ENCODE measurements around the gene MATN4. TPM values are rescaled to one million over a fixed set of nuclear protein-coding genes. Genes with fewer than 3 reads are reported as not detected.

MATN4 gene
- total RNA-seq, 1 donor from 2014 or later = 0.75 TPM

GRCh38 chr20:45294659-45295058 is 13.4 kb downstream of the MATN4 start:
- Mint-ChIP-seq H3K9me3 (no peaks in the 10 kb centered on the region), H3K36me3 (no peaks in the 10 kb centered on the region), H3K27me3 (peaks cover 40% of the 10 kb centered on the region), H3K27ac (no peak overlapping the region), H3K4me1 (ENCODE audit: unreplicated experiment) (peaks cover 15% of the 10 kb centered on the region), H3K4me3 (no peak overlapping the region)
- TF ChIP-seq, protein P1, sequence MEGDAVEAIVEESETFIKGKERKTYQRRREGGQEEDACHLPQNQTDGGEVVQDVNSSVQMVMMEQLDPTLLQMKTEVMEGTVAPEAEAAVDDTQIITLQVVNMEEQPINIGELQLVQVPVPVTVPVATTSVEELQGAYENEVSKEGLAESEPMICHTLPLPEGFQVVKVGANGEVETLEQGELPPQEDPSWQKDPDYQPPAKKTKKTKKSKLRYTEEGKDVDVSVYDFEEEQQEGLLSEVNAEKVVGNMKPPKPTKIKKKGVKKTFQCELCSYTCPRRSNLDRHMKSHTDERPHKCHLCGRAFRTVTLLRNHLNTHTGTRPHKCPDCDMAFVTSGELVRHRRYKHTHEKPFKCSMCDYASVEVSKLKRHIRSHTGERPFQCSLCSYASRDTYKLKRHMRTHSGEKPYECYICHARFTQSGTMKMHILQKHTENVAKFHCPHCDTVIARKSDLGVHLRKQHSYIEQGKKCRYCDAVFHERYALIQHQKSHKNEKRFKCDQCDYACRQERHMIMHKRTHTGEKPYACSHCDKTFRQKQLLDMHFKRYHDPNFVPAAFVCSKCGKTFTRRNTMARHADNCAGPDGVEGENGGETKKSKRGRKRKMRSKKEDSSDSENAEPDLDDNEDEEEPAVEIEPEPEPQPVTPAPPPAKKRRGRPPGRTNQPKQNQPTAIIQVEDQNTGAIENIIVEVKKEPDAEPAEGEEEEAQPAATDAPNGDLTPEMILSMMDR (conservative IDR thresholded peaks at IDR 0.05) = no peak
- no peak for DNase-seq (ENCODE audit: extremely low spot score, unreplicated experiment)

- peaks cover 41% of the 10 kb centered on the region for H3K27me3 Mint-ChIP-seq
Measured at GRCh38 chr20:45294003-45294368, 14.1 kb downstream of the MATN4 start.

DNA sequence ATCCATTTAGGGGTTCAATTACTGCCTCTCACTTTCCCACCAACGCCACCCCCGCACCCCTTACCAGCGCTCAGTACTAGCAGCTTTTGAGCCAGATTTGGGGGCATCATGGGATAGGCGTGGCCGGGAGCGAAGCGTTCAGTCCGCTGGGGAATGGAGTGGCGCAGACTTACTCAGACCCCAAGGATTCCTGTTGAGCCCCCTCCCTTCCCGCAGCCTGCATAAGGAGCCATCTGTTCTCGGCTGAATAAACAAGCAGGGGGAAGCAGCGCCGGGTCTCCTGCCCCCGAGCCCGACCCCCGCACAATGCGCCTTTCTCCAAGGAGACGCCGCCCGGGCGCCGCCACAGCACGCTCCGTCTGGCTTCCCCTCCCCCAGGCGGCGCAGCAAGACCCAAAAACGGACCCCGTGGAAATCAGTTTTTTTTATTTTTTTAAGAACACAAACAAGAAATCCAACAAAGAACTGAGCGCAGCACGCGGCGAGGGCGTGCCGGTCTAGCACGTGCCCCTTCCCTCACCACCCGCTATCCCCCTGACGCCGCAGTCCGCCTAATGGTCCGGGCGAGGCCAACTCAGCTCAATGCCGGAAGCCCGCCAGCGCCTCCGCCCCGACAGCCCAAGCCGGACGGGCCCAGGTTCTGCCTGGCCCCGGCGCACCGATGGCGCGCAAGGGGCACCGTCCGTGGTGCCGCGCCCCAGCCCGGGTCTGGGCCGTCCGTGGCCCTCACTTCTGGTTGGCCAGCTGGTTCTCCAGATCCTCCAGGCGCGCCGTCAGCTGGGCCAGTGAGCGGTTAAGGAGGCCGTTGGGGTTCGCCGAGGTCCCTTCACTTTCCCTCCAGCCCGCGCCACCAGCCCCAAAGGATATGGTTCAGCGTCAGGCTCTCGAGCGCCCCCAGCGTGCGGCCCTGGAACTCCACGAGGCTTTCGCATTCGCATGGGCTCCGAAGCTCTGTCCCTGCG is 14.8 kb downstream of the MATN4 start:
- Mint-ChIP-seq H3K27me3 (peaks cover 48% of the 10 kb centered on the region), H3K9me3 (no peaks in the 10 kb centered on the region), H3K36me3 (no peaks in the 10 kb centered on the region), H3K27ac (peak overlapping the region; percentile 51), H3K4me3 (peak overlapping the region; percentile 84), H3K4me1 (ENCODE audit: unreplicated experiment) (peaks cover 15% of the 10 kb centered on the region)
- peak; percentile 91 for DNase-seq (ENCODE audit: extremely low spot score, unreplicated experiment)
- TF ChIP-seq, protein P1 (conservative IDR thresholded peaks at IDR 0.05) = peak; percentile 95

More at GRCh38 chr20:45294003-45294368, 14.1 kb downstream of the MATN4 start:
- DNase-seq (ENCODE audit: extremely low spot score, unreplicated experiment) = no peak
- peaks cover 15% of the 10 kb centered on the region for H3K4me1 Mint-ChIP-seq (ENCODE audit: unreplicated experiment)
- peak overlapping the region; percentile 84 for H3K4me3 Mint-ChIP-seq
- peak overlapping the region; percentile 35 for H3K27ac Mint-ChIP-seq
- H3K9me3 Mint-ChIP-seq = no peaks in the 10 kb centered on the region
- TF ChIP-seq, protein P1 (conservative IDR thresholded peaks at IDR 0.05) = peak; percentile 30
- no peaks in the 10 kb centered on the region for H3K36me3 Mint-ChIP-seq

DNA sequence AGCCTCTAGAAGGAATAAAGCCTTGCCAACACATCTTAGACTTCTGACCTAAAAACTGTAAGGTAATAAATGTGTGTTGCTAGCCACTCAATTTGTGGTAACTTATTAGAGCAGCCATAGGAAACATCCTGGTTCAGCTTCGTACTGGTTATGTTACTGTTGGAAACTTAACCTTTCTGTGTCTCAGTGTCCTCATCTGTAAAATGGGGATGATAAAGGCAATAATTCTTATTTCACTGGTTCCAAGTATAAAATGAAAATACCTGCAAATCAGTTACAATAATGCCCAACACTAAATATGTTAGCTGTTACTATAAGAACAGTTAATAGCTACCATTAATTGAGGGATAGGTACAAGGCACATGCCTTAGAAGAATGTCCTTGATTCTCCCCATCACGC is 15.8 kb downstream of the MATN4 start:
- Mint-ChIP-seq H3K4me1 (ENCODE audit: unreplicated experiment) (peaks cover 15% of the 10 kb centered on the region), H3K27me3 (peaks cover 49% of the 10 kb centered on the region), H3K9me3 (no peaks in the 10 kb centered on the region), H3K36me3 (no peaks in the 10 kb centered on the region), H3K4me3 (peak overlapping the region; percentile 84), H3K27ac (no peak overlapping the region)
- TF ChIP-seq, protein P1 (conservative IDR thresholded peaks at IDR 0.05) = no peak
- no peak for DNase-seq (ENCODE audit: extremely low spot score, unreplicated experiment)

- H3K27ac Mint-ChIP-seq = no peak overlapping the region
- H3K4me3 Mint-ChIP-seq = peak overlapping the region; percentile 38
- DNase-seq (ENCODE audit: extremely low spot score, unreplicated experiment) = no peak
- H3K36me3 Mint-ChIP-seq = no peaks in the 10 kb centered on the region
- TF ChIP-seq, protein P1 (conservative IDR thresholded peaks at IDR 0.05) = no peak
- peaks cover 15% of the 10 kb centered on the region for H3K4me1 Mint-ChIP-seq (ENCODE audit: unreplicated experiment)
- peaks cover 49% of the 10 kb centered on the region for H3K27me3 Mint-ChIP-seq
- no peaks in the 10 kb centered on the region for H3K9me3 Mint-ChIP-seq
Measured at GRCh38 chr20:45291526-45291925, 16.6 kb downstream of the MATN4 start.
